Left ventricle myocardium inferior (tissue), 1 donor: ENCODE measurements around the gene GPR108. TPM values are rescaled to one million over a fixed set of nuclear protein-coding genes. Genes with fewer than 3 reads are reported as not detected.
A peak's percentile ranks its signal among the peaks of the same experiment; 100 is the strongest.

Experiments used
- DNase-seq: peaks from one replicate; pipeline ENCODE4 v3.0.0-alpha.2; 2020
- H3K27ac ChIP-seq: fragments of 200-600 bp; replicated peaks from 2 replicates; pipeline ENCODE4 v1.8.0; 2021
- H3K27me3 ChIP-seq: fragments of 200-600 bp; 2 replicates; pipeline ENCODE4 v1.8.0; 2021; ENCODE audit warnings: low read depth
- H3K36me3 ChIP-seq: fragments of 200-600 bp; 2 replicates; pipeline ENCODE4 v1.8.0; 2021
- H3K4me1 ChIP-seq: fragments of 200-600 bp; 2 replicates; pipeline ENCODE4 v1.8.0; 2021
- H3K4me3 ChIP-seq: fragments of 200-600 bp; 2 replicates; pipeline ENCODE4 v1.8.0; 2021; ENCODE audit warnings: mild to moderate bottlenecking, moderate library complexity
- H3K9me3 ChIP-seq: fragments of 200-600 bp; replicated peaks from 2 replicates; pipeline ENCODE4 v1.8.0; 2021
- CTCF ChIP-seq: fragments of 200-600 bp; IDR thresholded peaks from 2 replicates; pipeline ENCODE4 v1.8.0; 2021; ENCODE audit warnings: antibody characterized with exemption, mild to moderate bottlenecking, borderline replicate concordance
- intact Hi-C: fragments of 100-400 bp; cut with micrococcal nuclease; formaldehyde crosslinking; loops from one replicate; pipeline ENCODE4 v1.11.0; 2022
- total RNA-seq: library from RNA; stranded (reverse); fragmentation: NEBNext Ultra II Directional; extraction: Animal tissue kit (Norgen Biotek cat#: 25700); gene quantifications from one replicate; pipeline ENCODE4 v1.2.1, GENCODE V29; 2021
- donor health status: DM: no; HTN: yes; CAD: no; lungs with severe emphysema.

GPR108 gene
- total RNA-seq, 1 donor from 2014 or later, result 22.4 TPM

DNA sequence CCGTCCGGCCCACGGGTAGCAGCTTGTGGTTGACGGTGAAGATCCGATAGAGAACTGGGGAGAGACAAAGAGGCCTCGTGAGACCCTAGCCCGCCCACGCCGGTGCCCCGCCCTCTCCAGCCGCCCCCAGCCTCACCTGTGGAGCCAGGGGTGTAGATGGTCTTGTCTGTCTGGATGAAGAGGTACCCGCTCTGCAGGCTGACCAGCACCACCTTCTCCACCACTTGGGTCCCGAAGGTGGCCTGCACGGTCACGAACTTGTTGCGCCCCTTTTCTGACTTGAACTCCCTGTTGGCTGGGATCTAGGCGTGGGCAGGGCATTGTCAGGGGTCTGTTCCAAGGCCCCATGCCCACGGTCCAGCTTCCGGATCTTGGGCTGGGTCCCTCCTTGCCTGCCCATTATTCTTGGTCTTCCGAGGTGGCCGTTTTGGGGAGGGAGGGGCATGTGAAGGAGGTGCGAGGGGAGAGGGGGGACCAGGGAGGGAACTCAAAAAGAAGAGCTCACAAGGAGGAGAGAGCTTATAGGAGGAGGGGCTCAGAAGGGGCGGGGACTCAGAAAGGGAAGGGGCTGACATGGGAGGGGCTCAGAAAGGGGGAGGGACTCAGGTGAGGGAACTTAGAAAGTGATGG is 19.2 kb downstream of the GPR108 start:
- TF ChIP-seq CTCF, result no peak
- intact Hi-C loops, result no loop called here
- no peaks in the 10 kb centered on the region for H3K4me1 ChIP-seq
- H3K4me3 ChIP-seq, result peak overlapping the region; percentile 9
- H3K36me3 ChIP-seq, result no peaks in the 10 kb centered on the region
- H3K27ac ChIP-seq, result no peak overlapping the region
- DNase-seq, result no peak
- peaks cover 64% of the 10 kb centered on the region for H3K27me3 ChIP-seq
- H3K9me3 ChIP-seq, result no peaks in the 10 kb centered on the region

DNA sequence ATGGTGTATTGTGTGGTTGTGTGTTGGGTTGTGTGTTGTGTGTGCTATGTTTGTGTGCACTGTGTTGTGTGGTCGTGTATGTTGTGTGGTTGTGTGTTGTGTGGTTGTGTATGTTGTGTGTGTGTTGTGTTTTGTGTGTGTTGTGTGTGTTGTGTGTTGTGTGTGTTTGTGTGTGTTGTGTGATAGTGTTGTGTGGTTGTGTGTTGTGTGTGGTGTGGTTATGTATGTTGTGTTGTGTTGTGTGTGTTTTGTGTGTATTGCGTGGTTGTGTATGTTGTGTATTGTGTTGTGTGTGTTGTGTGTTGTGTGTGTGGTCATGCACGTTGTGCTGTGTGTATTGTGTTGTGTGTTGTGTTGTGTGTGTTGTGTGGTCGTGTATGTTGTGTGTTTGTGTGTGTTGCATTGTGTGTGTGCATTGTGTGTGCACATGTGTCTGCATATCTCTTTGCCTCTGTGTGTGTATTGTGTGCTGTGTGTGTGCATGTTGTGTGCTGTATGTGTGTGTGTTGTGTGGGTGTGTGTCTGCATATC is 19.9 kb downstream of the GPR108 start:
- no peak for TF ChIP-seq CTCF
- H3K27me3 ChIP-seq, result peaks cover 64% of the 10 kb centered on the region
- intact Hi-C loops, result no loop called here
- H3K27ac ChIP-seq, result no peak overlapping the region
- H3K36me3 ChIP-seq, result no peaks in the 10 kb centered on the region
- H3K4me3 ChIP-seq, result no peak overlapping the region
- DNase-seq, result no peak
- H3K4me1 ChIP-seq, result no peaks in the 10 kb centered on the region
- no peaks in the 10 kb centered on the region for H3K9me3 ChIP-seq

GRCh38 chr19:6717036-6717435 is 20.3 kb downstream of the GPR108 start:
- H3K27ac ChIP-seq, result no peak overlapping the region
- H3K27me3 ChIP-seq, result peaks cover 65% of the 10 kb centered on the region
- intact Hi-C loops, result no loop called here
- no peak for DNase-seq
- H3K9me3 ChIP-seq, result no peaks in the 10 kb centered on the region
- no peaks in the 10 kb centered on the region for H3K4me1 ChIP-seq
- H3K36me3 ChIP-seq, result no peaks in the 10 kb centered on the region
- H3K4me3 ChIP-seq, result no peak overlapping the region
- TF ChIP-seq CTCF, result no peak

DNA sequence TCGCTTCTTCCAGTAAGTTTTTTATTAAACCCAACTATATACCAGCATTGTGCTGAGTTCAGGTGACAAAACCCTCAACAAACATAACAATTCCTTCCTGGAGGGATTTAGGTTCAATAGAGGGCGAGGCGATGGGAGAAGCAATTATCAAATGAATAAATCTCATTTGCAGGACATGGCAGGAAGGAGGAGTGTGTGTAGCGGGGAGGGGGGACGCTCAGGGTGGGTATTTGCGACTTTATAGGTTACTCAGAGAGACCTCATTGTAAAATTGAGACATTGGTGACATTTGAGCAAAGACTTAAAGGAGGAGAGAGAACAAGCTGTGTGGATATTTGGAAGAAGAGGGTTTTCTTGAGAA is 20.8 kb downstream of the GPR108 start:
- Histone ChIP-seq H3K9me3 (no peaks in the 10 kb centered on the region), H3K4me1 (no peaks in the 10 kb centered on the region), H3K27ac (no peak overlapping the region), H3K36me3 (no peaks in the 10 kb centered on the region), H3K27me3 (peaks cover 70% of the 10 kb centered on the region), H3K4me3 (no peak overlapping the region)
- TF ChIP-seq CTCF, result no peak
- intact Hi-C loops, result no loop called here
- DNase-seq, result no peak

- Histone ChIP-seq H3K27me3 (peaks cover 78% of the 10 kb centered on the region), H3K9me3 (no peaks in the 10 kb centered on the region), H3K27ac (no peak overlapping the region), H3K4me3 (no peak overlapping the region), H3K4me1 (no peaks in the 10 kb centered on the region), H3K36me3 (no peaks in the 10 kb centered on the region)
- DNase-seq, result no peak
- intact Hi-C loops, result no loop called here
- no peak for TF ChIP-seq CTCF
Measured at GRCh38 chr19:6714749-6715555, 22.4 kb downstream of the GPR108 start.
